GM21515 (cell line): ENCODE data around the gene SIRPA.

Experiments
- ATAC-seq: cut with Tn5 transposase; IDR thresholded peaks from one replicate; pipeline ENCODE4 v1.9.1; 2021; ENCODE audit not compliant: unreplicated experiment

SIRPA gene

GRCh38 chr20:1887321-1887720 lies 7.9 kb upstream of the SIRPA start:
- ATAC-seq, result no peak

GRCh38 chr20:1887756-1888155 lies 7.5 kb upstream of the SIRPA start:
- no peak for ATAC-seq

- ATAC-seq, result no peak
Measured at GRCh38 chr20:1888796-1889463, 6.3 kb upstream of the SIRPA start.

- no peak for ATAC-seq
Measured at GRCh38 chr20:1890469-1891262, 4.5 kb upstream of the SIRPA start.

- no peak for ATAC-seq
Measured at GRCh38 chr20:1891263-1892118, 3.7 kb upstream of the SIRPA start.

- ATAC-seq, result no peak
Measured at GRCh38 chr20:1892119-1892385, 3.2 kb upstream of the SIRPA start.

GRCh38 chr20:1893721-1894470 lies 1.3 kb upstream of the SIRPA start:
- ATAC-seq, result no peak

- no peak for ATAC-seq
Measured at GRCh38 chr20:1894471-1894950, 696 bp upstream of the SIRPA start.

- no peak for ATAC-seq
Measured at GRCh38 chr20:1895674-1896483, 672 bp downstream of the SIRPA start.

- ATAC-seq, result no peak
Measured at GRCh38 chr20:1896484-1897258, 1.5 kb downstream of the SIRPA start.

- ATAC-seq, result no peak
Measured at GRCh38 chr20:1897541-1897940, 2.3 kb downstream of the SIRPA start.

GRCh38 chr20:1897965-1898464 lies 2.8 kb downstream of the SIRPA start:
- ATAC-seq, result no peak

GRCh38 chr20:1898482-1899240 lies 3.5 kb downstream of the SIRPA start:
- ATAC-seq, result no peak

GRCh38 chr20:1899241-1899525 lies 4.0 kb downstream of the SIRPA start:
- ATAC-seq, result no peak

- ATAC-seq, result no peak
Measured at GRCh38 chr20:1900321-1900801, 5.2 kb downstream of the SIRPA start.

GRCh38 chr20:1901704-1902103 lies 6.5 kb downstream of the SIRPA start:
- no peak for ATAC-seq

GRCh38 chr20:1902188-1902587 lies 7.0 kb downstream of the SIRPA start:
- ATAC-seq, result no peak

GRCh38 chr20:1904135-1904534 lies 8.9 kb downstream of the SIRPA start:
- ATAC-seq, result no peak

GRCh38 chr20:1905009-1905408 lies 9.8 kb downstream of the SIRPA start:
- ATAC-seq, result no peak
